ENCODE data around the gene ATP8B1.

The ATP8B1 gene

DNA sequence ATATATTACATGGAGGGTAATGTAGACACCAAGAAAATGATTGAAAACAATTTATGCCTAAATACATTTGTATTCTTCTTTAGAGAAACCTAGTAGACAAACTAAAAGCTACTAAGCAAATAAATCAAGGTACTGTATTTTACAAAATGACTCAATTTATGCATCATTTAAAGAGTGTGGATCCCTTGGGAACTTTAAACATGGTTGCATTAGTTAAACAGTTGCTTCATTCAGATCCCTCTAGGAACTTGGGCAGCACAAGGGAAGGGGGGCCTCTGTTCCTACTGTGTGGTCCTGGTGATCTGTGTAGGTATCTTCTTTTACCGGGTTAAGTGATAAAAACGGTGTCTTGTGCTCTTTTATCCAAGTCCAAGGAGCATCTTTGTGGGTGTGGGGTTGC lies 31.5 kb upstream of the ATP8B1 start:
- Histone ChIP-seq H3K27me3 (ENCODE audit: low read length) (peaks cover 3% of the 10 kb centered on the region; the same call in 1 of the 2 replicates), H3F3A (ENCODE audit: insufficient read depth) (no peaks in the 10 kb centered on the region), H3K9ac (ENCODE audit: low read length) (no peak overlapping the region), H3K9me3 (ENCODE audit: insufficient read depth, low read length) (no peaks in the 10 kb centered on the region), H3K9me2 (replicated peaks; ENCODE audit: insufficient read depth, low read length) (no peaks in the 10 kb centered on the region), H3K4me2 (ENCODE audit: low read depth, low read length, poor library complexity, severe bottlenecking) (no peak overlapping the region), H4K20me1 (ENCODE audit: low read depth, low read length) (no peaks in the 10 kb centered on the region), H3K36me3 (ENCODE audit: low read length) (no peaks in the 10 kb centered on the region), H3K79me2 (ENCODE audit: insufficient read depth, low read length) (no peaks in the 10 kb centered on the region), H3K4me3 (ENCODE audit: insufficient read depth, low read length, poor library complexity, severe bottlenecking) (no peak overlapping the region), H2AFZ (ENCODE audit: low read depth, low read length, severe bottlenecking) (no peak overlapping the region), H3K27ac (ENCODE audit: low read depth, low read length) (no peak overlapping the region)
- TF ChIP-seq EZH2phosphoT487 (conservative IDR thresholded peaks at IDR 0.05; ENCODE audit: low read length): no peak
- TF ChIP-seq, protein P1, sequence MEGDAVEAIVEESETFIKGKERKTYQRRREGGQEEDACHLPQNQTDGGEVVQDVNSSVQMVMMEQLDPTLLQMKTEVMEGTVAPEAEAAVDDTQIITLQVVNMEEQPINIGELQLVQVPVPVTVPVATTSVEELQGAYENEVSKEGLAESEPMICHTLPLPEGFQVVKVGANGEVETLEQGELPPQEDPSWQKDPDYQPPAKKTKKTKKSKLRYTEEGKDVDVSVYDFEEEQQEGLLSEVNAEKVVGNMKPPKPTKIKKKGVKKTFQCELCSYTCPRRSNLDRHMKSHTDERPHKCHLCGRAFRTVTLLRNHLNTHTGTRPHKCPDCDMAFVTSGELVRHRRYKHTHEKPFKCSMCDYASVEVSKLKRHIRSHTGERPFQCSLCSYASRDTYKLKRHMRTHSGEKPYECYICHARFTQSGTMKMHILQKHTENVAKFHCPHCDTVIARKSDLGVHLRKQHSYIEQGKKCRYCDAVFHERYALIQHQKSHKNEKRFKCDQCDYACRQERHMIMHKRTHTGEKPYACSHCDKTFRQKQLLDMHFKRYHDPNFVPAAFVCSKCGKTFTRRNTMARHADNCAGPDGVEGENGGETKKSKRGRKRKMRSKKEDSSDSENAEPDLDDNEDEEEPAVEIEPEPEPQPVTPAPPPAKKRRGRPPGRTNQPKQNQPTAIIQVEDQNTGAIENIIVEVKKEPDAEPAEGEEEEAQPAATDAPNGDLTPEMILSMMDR (IDR thresholded peaks at IDR 0.05; ENCODE audit: insufficient read depth, low read length, poor library complexity, severe bottlenecking): no peak

DNA sequence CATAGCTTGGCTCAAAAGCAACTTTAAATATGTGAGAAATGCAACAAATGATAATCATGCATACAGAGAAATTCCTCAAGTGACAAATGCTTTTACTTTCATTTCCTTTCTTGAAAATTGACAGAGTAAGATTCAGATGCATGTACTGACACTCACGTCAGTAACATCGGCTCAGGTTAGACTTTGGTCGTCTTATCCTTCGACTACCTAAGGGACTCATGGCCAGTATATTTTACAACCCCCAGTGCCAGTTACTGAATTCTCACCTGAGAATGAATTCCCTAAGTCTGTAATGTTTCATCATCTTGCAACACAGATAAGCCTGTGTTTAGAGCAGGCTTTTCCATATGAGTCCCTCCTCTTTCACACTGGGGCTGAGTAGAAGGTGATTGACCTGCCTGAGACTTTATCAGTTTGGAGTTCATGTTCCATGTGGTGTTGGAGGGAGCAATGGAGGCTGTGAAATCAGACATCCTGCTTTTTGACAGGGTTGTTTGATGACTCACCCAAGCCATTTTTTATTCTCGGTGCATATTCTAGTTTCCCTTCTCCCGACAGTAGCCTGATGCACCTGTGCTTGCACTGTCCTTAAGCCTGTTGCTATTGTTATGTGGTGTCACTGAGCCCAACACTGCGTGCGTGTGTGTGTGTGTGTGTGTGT lies 30.5 kb upstream of the ATP8B1 start:
- no peak overlapping the region for H3K27ac ChIP-seq (ENCODE audit: low read depth, low read length)
- no peaks in the 10 kb centered on the region for H3F3A ChIP-seq (ENCODE audit: insufficient read depth)

DNA sequence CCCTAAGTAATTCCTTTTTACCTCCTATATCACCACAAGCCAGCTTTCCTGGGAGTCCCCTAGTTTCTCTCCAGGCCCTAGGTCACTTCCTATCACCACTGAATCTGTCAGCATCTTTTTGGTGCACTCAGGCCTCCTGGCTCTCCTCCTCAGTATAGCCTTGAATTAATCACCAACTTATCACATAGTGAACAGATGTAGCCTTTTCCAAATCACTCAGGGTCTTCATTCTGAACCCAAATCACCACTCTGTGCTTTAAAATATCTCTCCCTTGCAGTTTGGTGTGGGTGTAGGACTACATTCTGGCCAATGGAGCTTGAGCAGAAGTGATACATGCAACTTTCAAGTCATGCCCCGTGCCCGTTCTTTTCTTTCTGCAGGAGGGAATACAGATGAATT lies 29.6 kb upstream of the ATP8B1 start:
- Histone ChIP-seq H3K9ac (ENCODE audit: low read length) (no peak overlapping the region), H3K4me2 (ENCODE audit: low read depth, low read length, poor library complexity, severe bottlenecking) (no peak overlapping the region), H3K27ac (ENCODE audit: low read depth, low read length) (no peak overlapping the region)

More for the DNA sequence above, 30.5 kb upstream of the ATP8B1 start:
- peaks cover 3% of the 10 kb centered on the region; the same call in 1 of the 2 replicates for H3K27me3 ChIP-seq (ENCODE audit: low read length)
- H4K20me1 ChIP-seq (ENCODE audit: low read depth, low read length): no peaks in the 10 kb centered on the region
- no peak overlapping the region for H3K4me3 ChIP-seq (ENCODE audit: insufficient read depth, low read length, poor library complexity, severe bottlenecking)
- H3K9ac ChIP-seq (ENCODE audit: low read length): no peak overlapping the region
- no peaks in the 10 kb centered on the region for H3K9me2 ChIP-seq (replicated peaks; ENCODE audit: insufficient read depth, low read length)
- H3K9me3 ChIP-seq (ENCODE audit: insufficient read depth, low read length): no peaks in the 10 kb centered on the region
- H2AFZ ChIP-seq (ENCODE audit: low read depth, low read length, severe bottlenecking): no peak overlapping the region
- H3K36me3 ChIP-seq (ENCODE audit: low read length): no peaks in the 10 kb centered on the region
- no peak overlapping the region for H3K4me2 ChIP-seq (ENCODE audit: low read depth, low read length, poor library complexity, severe bottlenecking)
- H3K79me2 ChIP-seq (ENCODE audit: insufficient read depth, low read length): no peaks in the 10 kb centered on the region
- TF ChIP-seq, protein P1 (IDR thresholded peaks at IDR 0.05; ENCODE audit: insufficient read depth, low read length, poor library complexity, severe bottlenecking): no peak
- no peak for TF ChIP-seq EZH2phosphoT487 (conservative IDR thresholded peaks at IDR 0.05; ENCODE audit: low read length)

More for the DNA sequence above, 29.6 kb upstream of the ATP8B1 start:
- Histone ChIP-seq H4K20me1 (ENCODE audit: low read depth, low read length) (no peaks in the 10 kb centered on the region), H3K9me3 (ENCODE audit: insufficient read depth, low read length) (no peaks in the 10 kb centered on the region), H3K79me2 (ENCODE audit: insufficient read depth, low read length) (no peaks in the 10 kb centered on the region), H2AFZ (ENCODE audit: low read depth, low read length, severe bottlenecking) (no peak overlapping the region), H3K9me2 (replicated peaks; ENCODE audit: insufficient read depth, low read length) (no peaks in the 10 kb centered on the region), H3K27me3 (ENCODE audit: low read length) (peaks cover 3% of the 10 kb centered on the region; the same call in 1 of the 2 replicates), H3K4me3 (ENCODE audit: insufficient read depth, low read length, poor library complexity, severe bottlenecking) (no peak overlapping the region), H3F3A (ENCODE audit: insufficient read depth) (no peaks in the 10 kb centered on the region), H3K36me3 (ENCODE audit: low read length) (no peaks in the 10 kb centered on the region)
- TF ChIP-seq, protein P1 (IDR thresholded peaks at IDR 0.05; ENCODE audit: insufficient read depth, low read length, poor library complexity, severe bottlenecking): no peak
- TF ChIP-seq EZH2phosphoT487 (conservative IDR thresholded peaks at IDR 0.05; ENCODE audit: low read length): no peak

All from SU-DHL-6 (cell line).